Breast epithelium (tissue), 3 donors: ENCODE data around the gene HIVEP2.

Source experiments
- CTCF ChIP-seq, 3 donors: fragments of 450-650 bp; IDR thresholded peaks; one replicate each; pipeline ENCODE4 v1.5.1; 2016 to 2017; ENCODE audit warnings: antibody characterized with exemption in 3 of 3, mild to moderate bottlenecking in 3 of 3, moderate library complexity in 3 of 3
- POLR2A ChIP-seq: fragments of 450-650 bp; IDR thresholded peaks from one replicate; pipeline ENCODE4 v1.6.1; 2016; ENCODE audit warnings: antibody characterized with exemption, mild to moderate bottlenecking, moderate library complexity

- TF ChIP-seq POLR2A (no peak), CTCF (IDR thresholded peaks at IDR 0.05) (no peak)
These were observed 9.1 kb downstream of the HIVEP2 start for GRCh38 chr6:142935553-142936517.
